ENCODE data around the gene KIAA1217. TPM values are rescaled to one million over a fixed set of nuclear protein-coding genes. Genes with fewer than 3 reads are reported as not detected.

KIAA1217 gene
- total and polyA plus RNA-seq, 2 of the 8 experiments (the other 6 are each of a cell fraction or from before 2014, with no cell fraction given) = 4.5 to 15.6 TPM

DNA sequence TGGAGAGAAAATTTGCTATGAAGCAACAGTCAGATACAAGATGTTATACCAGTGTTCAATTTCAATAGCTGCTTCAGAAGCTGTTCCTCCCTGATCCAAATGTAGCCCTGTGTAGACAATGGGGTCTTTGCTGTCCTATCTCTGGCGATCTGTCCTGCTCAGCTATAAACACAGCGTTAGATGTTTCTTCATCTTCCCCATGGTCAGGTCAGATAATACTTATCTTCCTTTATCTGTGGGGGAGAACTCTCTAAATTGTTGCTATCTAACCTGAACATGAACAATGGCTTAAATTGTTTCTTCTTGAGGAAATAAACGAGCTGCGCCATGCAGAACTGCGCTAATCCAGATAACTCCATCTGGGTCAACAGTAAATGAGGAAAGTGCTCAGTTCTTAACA, 15.6 kb upstream of the KIAA1217 start:
- Histone ChIP-seq H3K36me3 (ENCODE audit: control insufficient read depth in 2 of 4, insufficient read depth in 4 of 4, low read length in 3 of 4) (no peaks in the 10 kb centered on the region), H2BK20ac (ENCODE audit: low read length) (no peak overlapping the region), H4K8ac (ENCODE audit: extremely low read depth, insufficient read depth, low read length) (no peak overlapping the region), H3K56ac (replicated peaks; ENCODE audit: insufficient read length, low read depth, low read length) (no peak overlapping the region), H3K27me3 (replicated peaks in 1 of 4; ENCODE audit: control insufficient read depth in 3 of 4, extremely low read depth in 1 of 4, insufficient read depth in 3 of 4, low read length in 3 of 4) (no peaks in the 10 kb centered on the region), H2AFZ (ENCODE audit: low read length) (no peak overlapping the region), H4K91ac (replicated peaks; ENCODE audit: insufficient read length, low read length) (no peak overlapping the region), H3K23ac (ENCODE audit: insufficient read length) (no peak overlapping the region), H3K4me3 (ENCODE audit: extremely low read depth in 1 of 4, insufficient read depth in 2 of 4, low read depth in 3 of 4, low read length in 4 of 4) (no peak overlapping the region), H3K9me3 (ENCODE audit: insufficient read depth in 2 of 2, low read depth in 1 of 2, low read length in 1 of 2) (no peaks in the 10 kb centered on the region), H3K9ac (replicated peaks in 1 of 4; ENCODE audit: extremely low read depth in 1 of 4, low read depth in 3 of 4, low read length in 3 of 4) (no peak overlapping the region), H2BK120ac (replicated peaks; ENCODE audit: low read depth, low read length) (no peak overlapping the region), H2BK12ac (ENCODE audit: low read depth, low read length) (no peak overlapping the region), H4K5ac (ENCODE audit: insufficient read length, low read depth, low read length) (no peak overlapping the region), H3K79me1 (ENCODE audit: low read depth, low read length) (no peaks in the 10 kb centered on the region), H3K23me2 (ENCODE audit: low read depth, low read length) (no peaks in the 10 kb centered on the region), H2BK5ac (ENCODE audit: low read depth, low read length) (no peak overlapping the region), H3K4me1 (replicated peaks in 1 of 4; ENCODE audit: control insufficient read depth in 3 of 4, insufficient read depth in 4 of 4, low read length in 3 of 4) (peaks cover 0 to 2% (median 0%) of the 10 kb centered on the region in 4 experiments; a peak in 1 of 7 replicates), H3K4me2 (ENCODE audit: insufficient read depth in 1 of 2, low read depth in 2 of 2, low read length in 2 of 2) (no peak overlapping the region), H3K27ac (ENCODE audit: low read depth, low read length) (no peak overlapping the region), H2BK15ac (ENCODE audit: low read length) (no peak overlapping the region), H4K20me1 (replicated peaks in 1 of 2; ENCODE audit: control insufficient read depth in 1 of 2, insufficient read depth in 2 of 2, low read length in 2 of 2) (no peaks in the 10 kb centered on the region), H2AK5ac (ENCODE audit: low read depth, low read length) (no peak overlapping the region), H3K14ac (ENCODE audit: insufficient read length) (no peak overlapping the region), H3K4ac (replicated peaks; ENCODE audit: insufficient read length, low read depth, low read length) (no peak overlapping the region), H3K18ac (ENCODE audit: extremely low read depth, low read length) (no peak overlapping the region), H3K79me2 (ENCODE audit: control insufficient read depth in 1 of 2, insufficient read depth in 2 of 2, low read length in 2 of 2) (no peaks in the 10 kb centered on the region)
- 95% methylated on average over 5 of the region's 5 CpGs; no CpG with 5 or more reads in 1 of the 2 experiments for WGBS, 2 experiments (ENCODE audit: extremely low coverage in 1 of 2, insufficient coverage in 1 of 2, insufficient read length in 1 of 2, insufficient replicate concordance in 2 of 2, low coverage in 1 of 2, low lambda C conversion rate in 2 of 2, missing lambda C conversion rate in 1 of 2)
- ChIA-PET POLR2A (ENCODE audit: partially characterized antibody) (no interaction called here), CTCF (ENCODE audit: partially characterized antibody) (interaction anchor here (1.2 to 6.7 kb wide), 3 partner anchors 9 to 325 kb away, joined by 3 to 62 read pairs (median 3); no protein-coding TSS in a partner anchor)
- FAIRE-seq (no peak), DNase-seq (ENCODE audit: low read depth in 1 of 2, low spot score in 2 of 2) (no peak)
- TF ChIP-seq, protein P1, sequence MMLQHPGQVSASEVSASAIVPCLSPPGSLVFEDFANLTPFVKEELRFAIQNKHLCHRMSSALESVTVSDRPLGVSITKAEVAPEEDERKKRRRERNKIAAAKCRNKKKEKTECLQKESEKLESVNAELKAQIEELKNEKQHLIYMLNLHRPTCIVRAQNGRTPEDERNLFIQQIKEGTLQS (IDR thresholded peaks at IDR 0.05; ENCODE audit: insufficient read depth, low read depth, low read length) = no peak
- TF ChIP-seq TAF1 (IDR thresholded peaks at IDR 0.05; ENCODE audit: low read depth, low read length) (no peak), CREB1 (IDR thresholded peaks at IDR 0.05) (no peak), TAF7 (optimal IDR thresholded peaks at IDR 0.05; ENCODE audit: borderline replicate concordance, low read depth, low read length) (no peak), BCL11A (IDR thresholded peaks at IDR 0.05; ENCODE audit: low read depth in 2 of 2, low read length in 2 of 2) (no peak), GTF2F1 (IDR thresholded peaks at IDR 0.05; ENCODE audit: borderline replicate concordance, low read depth, low read length) (no peak), CBX8 (IDR thresholded peaks at IDR 0.05; ENCODE audit: borderline replicate concordance, low read depth, low read length) (no peak), HDAC6 (IDR thresholded peaks at IDR 0.05; ENCODE audit: low read depth, low read length) (no peak), KDM1A (IDR thresholded peaks at IDR 0.05; ENCODE audit: borderline replicate concordance, low read length) (no peak)

Data from H1 (cell line).